Endothelial cell of umbilical vein (primary cell): ENCODE results near the gene PPP2R2D. TPM values are rescaled to one million over a fixed set of nuclear protein-coding genes. Genes with fewer than 3 reads are reported as not detected.

ENCODE experiments used
- BruUV-seq: library from RNA; stranded (reverse); fragments of 400-500 nt; replicated peaks from 2 replicates; lab custom pipeline; 2021; lab: Mats Ljungman, UMichigan
- CTCF ChIA-PET: fragments of 300-600, 350-600 bp; sonication (Branson Sonifier 250); formaldehyde crosslinking; loops from one replicate; lab custom pipeline; 2021; ENCODE audit warnings: antibody characterized with exemption, inconsistent platforms; lab: Charles Lee
- POLR2A ChIA-PET: fragments of 300-600, 350-600 bp; sonication (Branson Sonifier 250); formaldehyde crosslinking; loops from one replicate; lab custom pipeline; 2021; ENCODE audit warnings: antibody characterized with exemption, inconsistent platforms; lab: Charles Lee
- DNase-seq: peaks from one replicate; pipeline ENCODE4 v3.0.0-alpha.2; 2011; ENCODE audit warnings: low read depth, low spot score
- FAIRE-seq: peaks from 2 replicates; lab custom pipeline; 2011; peaks lifted over from hg19 to GRCh38; lab: Jason Lieb, UNC
- H2AFZ ChIP-seq: 2 replicates; pipeline ENCODE4 v1.6.0; 2012; ENCODE audit warnings: low read depth, low read length, control low read depth, inconsistent platforms
- H3K27ac ChIP-seq: 2 replicates; pipeline ENCODE4 v1.5.1; 2011; ENCODE audit warnings: low read depth, mild to moderate bottlenecking, control low read depth, low read length, moderate library complexity; ENCODE audit not compliant: insufficient read depth
- H3K27me3 ChIP-seq, 2 experiments: 2 replicates each; pipeline versions ENCODE4 v1.6.0 to v1.6.1; 2011; ENCODE audit warnings: low read length in 2 of 2, mixed read lengths in 1 of 2; ENCODE audit not compliant: control insufficient read depth in 2 of 2, insufficient read depth in 2 of 2
- H3K36me3 ChIP-seq, 2 experiments: 2 replicates in 1 of 2; 3 replicates in 1 of 2; pipeline ENCODE4 v1.5.1; 2011; ENCODE audit warnings: low read length in 2 of 2, mild to moderate bottlenecking in 1 of 2, moderate library complexity in 1 of 2; ENCODE audit not compliant: control insufficient read depth in 2 of 2, insufficient read depth in 2 of 2; ENCODE audit errors: extremely low read depth in 1 of 2
- H3K4me1 ChIP-seq: 3 replicates; pipeline ENCODE4 v1.5.1; 2011; ENCODE audit warnings: mild to moderate bottlenecking, low read length; ENCODE audit not compliant: control insufficient read depth, insufficient read depth; ENCODE audit errors: extremely low read depth
- H3K4me2 ChIP-seq: 2 replicates; pipeline ENCODE4 v1.6.1; 2011; ENCODE audit warnings: low read length, control low read depth, mixed read lengths; ENCODE audit not compliant: insufficient read depth
- H3K4me3 ChIP-seq, 3 experiments: fragments of 200-600 bp in 1 of 3; sonication (generic), shearing (Covaris generic) in 1 of 3; replicated peaks in 1 of 3; 2 replicates each; pipeline ENCODE4 v1.5.1; 2011 to 2016; ENCODE audit warnings: control low read depth in 3 of 3, low read length in 3 of 3, mild to moderate bottlenecking in 2 of 3, inconsistent platforms in 1 of 3, low read depth in 1 of 3, moderate library complexity in 1 of 3; ENCODE audit not compliant: insufficient read depth in 1 of 3
- H3K79me2 ChIP-seq: 2 replicates; pipeline ENCODE4 v1.6.0; 2012; ENCODE audit warnings: low read length, inconsistent platforms; ENCODE audit not compliant: control insufficient read depth, insufficient read depth
- H3K9ac ChIP-seq: replicated peaks from 2 replicates; pipeline ENCODE3; 2011; ENCODE audit warnings: low read length, control low read depth; ENCODE audit not compliant: insufficient read depth; ENCODE audit errors: extremely low read depth
- H3K9me1 ChIP-seq: replicated peaks from 3 replicates; pipeline ENCODE4 v1.6.0; 2011; ENCODE audit warnings: mild to moderate bottlenecking, low read length; ENCODE audit not compliant: control insufficient read depth, insufficient read depth; ENCODE audit errors: extremely low read depth
- H3K9me3 ChIP-seq: replicated peaks from 2 replicates; pipeline ENCODE4 v1.5.1; 2012; ENCODE audit warnings: low read length, inconsistent platforms; ENCODE audit not compliant: control insufficient read depth, insufficient read depth
- H4K20me1 ChIP-seq: replicated peaks from 2 replicates; pipeline ENCODE3; 2011; ENCODE audit warnings: mild to moderate bottlenecking, low read length; ENCODE audit not compliant: control insufficient read depth, insufficient read depth; ENCODE audit errors: extremely low read depth
- CTCF ChIP-seq, 2 donors: IDR thresholded peaks; 1 replicate in 1 of 2; 2 replicates in 1 of 2; pipeline ENCODE4 v1.5.1; 2011; ENCODE audit warnings: low read length in 2 of 2, mild to moderate bottlenecking in 2 of 2, moderate library complexity in 2 of 2, control low read depth in 1 of 2, inconsistent platforms in 1 of 2, low read depth in 1 of 2; ENCODE audit not compliant: insufficient read depth in 1 of 2; ENCODE audit errors: extremely low read depth in 1 of 2
- EZH2 ChIP-seq: IDR thresholded peaks from 2 replicates; pipeline ENCODE4 v1.6.1; 2012; ENCODE audit warnings: borderline replicate concordance, low read depth, mild to moderate bottlenecking, moderate library complexity, low read length, inconsistent platforms; ENCODE audit not compliant: severe bottlenecking
- FOS ChIP-seq: IDR thresholded peaks from 2 replicates; pipeline ENCODE4 v1.6.1; 2011; ENCODE audit warnings: mild to moderate bottlenecking, low read length, moderate library complexity, borderline replicate concordance; ENCODE audit not compliant: insufficient read depth
- GATA2 ChIP-seq: IDR thresholded peaks from 2 replicates; pipeline ENCODE4 v1.7.0; 2011; ENCODE audit warnings: low read depth, mild to moderate bottlenecking, moderate library complexity, mixed read lengths, low read length; ENCODE audit not compliant: insufficient read length, insufficient read depth
- JUN ChIP-seq: IDR thresholded peaks from 2 replicates; pipeline ENCODE4 v1.6.1; 2011; ENCODE audit warnings: borderline replicate concordance, low read depth; ENCODE audit not compliant: insufficient read length, insufficient read depth
- MAX ChIP-seq: IDR thresholded peaks from 2 replicates; pipeline ENCODE4 v1.6.1; 2011; ENCODE audit not compliant: insufficient read depth, insufficient read length
- MYC ChIP-seq: IDR thresholded peaks from one replicate; pipeline ENCODE4 v1.6.1; 2011; ENCODE audit warnings: mild to moderate bottlenecking, low read depth, low read length
- POLR2A ChIP-seq: IDR thresholded peaks from 2 replicates; pipeline ENCODE4 v1.6.1; 2012; ENCODE audit warnings: low read depth, mild to moderate bottlenecking, control low read depth, low read length
- dilution Hi-C: fragments of 300-500 bp; cut with MboI; formaldehyde crosslinking; loops from one replicate; pipeline ENCODE4 v1.15.0; 2019; ENCODE audit warnings: low sequenced_read_pairs; ENCODE audit not compliant: extremely low pct_ligation_motif_present
- intact Hi-C: fragments of 100-400 bp; cut with micrococcal nuclease; formaldehyde crosslinking; loops from one replicate; pipeline ENCODE4 v1.10.0; 2022
- polyA plus RNA-seq, 4 experiments: library from polyadenylated mRNA; depleted of rRNA in 3 of 4; stranded (reverse) in 3 of 4; unstranded in 1 of 4; fragments of >200 nt; gene quantifications; 2 replicates each; pipeline versions ENCODE4 v1.2.1 to v1.2.3, GENCODE V29; 2011 to 2012; ENCODE audit warnings: missing spikeins in 1 of 4
- total RNA-seq: library from RNA; stranded (reverse); gene quantifications from 2 replicates; pipeline ENCODE4 v1.2.3, GENCODE V29; 2021

Gene PPP2R2D
- total and polyA plus RNA-seq, 2 donors (not counting 3 experiments of a cell fraction or from before 2014, with no cell fraction given): 29.9 to 36.3 TPM

GRCh38 chr10:131902691-131903090 lies 1.9 kb downstream of the PPP2R2D start:
- Histone ChIP-seq H3K9me3 (no peaks in the 10 kb centered on the region), H3K36me3 (peaks cover 0 to 6% of the 10 kb centered on the region in 2 experiments), H3K9me1 (no peaks in the 10 kb centered on the region), H3K27ac (no peak overlapping the region), H3K4me2 (peak overlapping the region; percentile 99), H3K79me2 (peaks cover 62% of the 10 kb centered on the region), H2AFZ (no peak overlapping the region), H3K4me1 (peaks cover 23% of the 10 kb centered on the region), H4K20me1 (peaks cover 2% of the 10 kb centered on the region), H3K27me3 (peaks cover 8 to 10% of the 10 kb centered on the region in 2 experiments), H3K9ac (no peak overlapping the region), H3K4me3 (peak overlapping the region in 1 of 3 experiments; percentile 93)
- no peak for DNase-seq
- no TSS peak for BruUV-seq
- TF ChIP-seq GATA2 (no peak), FOS (no peak), JUN (no peak), POLR2A (no peak), EZH2 (no peak)
- dilution Hi-C loops (no loop called here), intact Hi-C loops (no loop called here)
- no peak for FAIRE-seq
- ChIA-PET CTCF (interaction anchor here (1.6 to 5.8 kb wide), 2 partner anchors 17 to 121 kb away, joined by 6 to 38 read pairs; no protein-coding TSS in a partner anchor), POLR2A (no interaction called here)

GRCh38 chr10:131905267-131905571 lies 4.4 kb downstream of the PPP2R2D start:
- peaks cover 0 to 8% of the 10 kb centered on the region in 2 experiments for H3K36me3 ChIP-seq
- BruUV-seq: no TSS peak
- H3K4me1 ChIP-seq: peaks cover 19% of the 10 kb centered on the region
- TF ChIP-seq MYC (no peak), GATA2 (no peak), CTCF (IDR thresholded peaks at IDR 0.05; ENCODE audit: extremely low read depth in 1 of 2, insufficient read depth in 1 of 2, low read depth in 1 of 2, low read length in 2 of 2) (no peak), JUN (no peak), FOS (no peak), EZH2 (no peak), MAX (no peak), POLR2A (no peak)
- no peak overlapping the region for H3K27ac ChIP-seq
- ChIA-PET POLR2A (no interaction called here), CTCF (interaction anchor here (0.8 to 5.8 kb wide), 5 partner anchors 19 to 118 kb away, joined by 3 to 38 read pairs (median 3); no protein-coding TSS in a partner anchor)
- no peaks in the 10 kb centered on the region for H3K9me1 ChIP-seq
- FAIRE-seq (no peak), DNase-seq (no peak)
- H3K79me2 ChIP-seq: peaks cover 87% of the 10 kb centered on the region
- H4K20me1 ChIP-seq: peaks cover 2% of the 10 kb centered on the region
- no peak overlapping the region for H3K4me2 ChIP-seq
- H3K27me3 ChIP-seq: no peaks in the 10 kb centered on the region
- H3K9ac ChIP-seq: no peak overlapping the region
- no peak overlapping the region for H2AFZ ChIP-seq
- no peak overlapping the region for H3K4me3 ChIP-seq
- H3K9me3 ChIP-seq: no peaks in the 10 kb centered on the region
- dilution Hi-C loops (no loop called here), intact Hi-C loops (no loop called here)
